Stimulated activated CD4-positive, alpha-beta T cell treated with anti-CD3 and anti-CD28 coated beads, Interleukin-4, amount 100 ng/mL, for 24 hours (primary cell): Measurements from ENCODE around the gene ZNF469.
"Not testable (repeated sequence)": the region's sequence is repeated elsewhere in the genome, so short reads cannot be mapped to it uniquely, and the experiment has no call there.

ENCODE experiments used
- DNase-seq: peaks from one replicate; pipeline ENCODE4 v3.0.0-alpha.2; 2020

The ZNF469 gene

DNA sequence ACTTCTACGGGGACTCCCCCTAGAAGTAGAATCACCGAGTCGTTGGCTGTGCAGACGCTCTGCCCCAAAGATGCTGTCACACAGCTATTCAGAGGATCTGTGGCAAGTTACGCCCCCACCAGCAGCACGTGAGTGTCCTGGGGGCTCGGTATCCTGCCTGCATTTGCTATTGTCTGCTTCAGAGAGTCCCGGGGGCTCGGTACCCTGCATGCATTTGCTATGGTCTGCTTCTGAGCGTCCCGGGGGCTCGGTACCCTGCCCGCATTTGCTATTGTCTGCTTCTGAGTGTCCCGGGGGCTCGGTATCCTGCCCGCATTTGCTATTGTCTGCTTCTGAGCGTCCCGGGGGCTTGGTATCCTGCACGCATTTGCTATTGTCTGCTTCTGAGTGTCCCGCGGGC, 23.8 kb upstream of the ZNF469 start:
- DNase-seq, result no peak

DNA sequence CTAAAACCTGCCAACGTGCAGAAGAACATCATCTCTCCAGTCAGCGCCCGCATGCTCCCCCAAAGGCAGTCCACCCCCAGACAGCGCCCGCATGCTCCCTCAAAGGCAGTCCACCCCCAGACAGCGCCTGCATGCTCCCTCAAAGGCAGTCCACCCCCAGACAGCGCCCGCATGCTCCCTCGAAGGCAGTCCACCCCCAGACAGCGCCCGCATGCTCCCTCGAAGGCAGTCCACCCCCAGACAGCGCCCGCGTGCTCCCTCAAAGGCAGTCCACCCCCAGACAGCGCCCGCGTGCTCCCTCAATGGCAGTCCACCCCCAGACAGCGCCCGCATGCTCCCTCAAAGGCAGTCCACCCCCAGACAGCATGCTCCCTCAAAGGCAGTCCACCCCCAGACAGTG, 22.4 kb upstream of the ZNF469 start:
- not testable (repeated sequence) for DNase-seq

DNA sequence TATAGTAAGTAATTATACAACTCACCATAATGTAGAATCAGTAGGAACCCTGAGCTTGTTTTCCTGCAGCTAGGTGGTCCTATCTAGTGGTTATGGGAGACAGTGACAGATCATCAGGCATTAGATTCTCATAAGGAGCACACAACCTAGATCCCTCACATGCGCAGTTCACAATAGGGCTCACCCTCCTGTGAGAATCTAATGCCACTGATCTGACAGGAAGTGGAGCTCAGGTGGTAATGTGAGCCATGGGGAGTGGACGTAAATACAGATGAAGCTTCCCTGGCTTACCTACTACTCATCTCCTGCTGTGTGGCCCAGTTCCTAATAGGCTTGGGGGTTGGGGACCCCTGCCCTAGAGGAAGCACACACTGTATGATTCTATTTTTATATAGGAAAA, 21.8 kb upstream of the ZNF469 start:
- no peak for DNase-seq

DNA sequence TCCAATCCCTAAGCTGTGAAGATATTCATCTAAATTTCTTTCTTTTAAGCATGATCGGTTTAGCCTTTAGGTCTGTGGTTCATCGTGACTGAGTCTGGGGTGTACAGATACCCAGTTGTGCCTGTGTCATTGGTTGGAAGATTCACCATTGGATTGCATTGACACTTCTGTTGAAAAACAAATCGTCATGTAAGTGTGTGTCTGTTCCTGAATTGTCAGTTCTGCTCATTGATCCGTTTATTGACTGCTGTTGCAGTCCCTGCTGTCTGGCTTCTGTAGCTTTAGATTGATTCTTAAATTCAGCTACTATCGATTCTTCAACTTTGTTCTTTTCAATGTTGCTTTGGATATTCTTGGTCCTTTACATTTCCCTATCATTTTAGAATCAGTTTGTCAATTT, 21.0 kb upstream of the ZNF469 start:
- no peak for DNase-seq

DNA sequence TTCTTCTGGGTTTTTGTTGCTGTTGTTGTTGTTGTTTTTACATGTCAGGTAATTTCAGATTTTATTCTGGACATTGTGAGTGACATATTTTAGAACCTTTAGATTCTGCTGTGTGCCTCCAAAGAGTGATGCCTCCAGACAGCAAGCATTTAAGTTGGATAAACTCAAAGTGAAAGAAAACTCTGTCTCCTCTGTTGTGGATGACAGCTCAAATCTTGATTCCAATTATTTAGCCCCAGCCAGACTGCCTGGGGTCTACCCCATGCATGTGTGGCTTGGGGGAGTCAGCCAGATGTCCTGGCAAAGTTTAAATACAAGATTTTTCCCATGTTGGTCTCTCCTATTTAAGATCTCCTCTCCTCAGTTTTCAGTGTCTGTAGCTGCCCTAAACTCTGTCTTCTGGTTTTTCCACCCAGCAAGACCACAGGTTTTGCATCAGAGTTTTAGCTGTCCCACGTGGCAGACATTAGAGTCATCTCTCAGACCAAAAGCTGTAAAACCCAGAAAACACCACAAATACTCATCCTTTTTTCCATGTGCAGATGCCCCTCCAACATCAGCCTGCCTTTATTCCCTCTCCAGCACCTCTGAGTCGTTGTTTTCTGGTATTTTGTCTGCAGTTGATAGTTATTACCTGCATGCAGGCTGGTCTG, 19.4 kb upstream of the ZNF469 start:
- DNase-seq, result no peak

DNA sequence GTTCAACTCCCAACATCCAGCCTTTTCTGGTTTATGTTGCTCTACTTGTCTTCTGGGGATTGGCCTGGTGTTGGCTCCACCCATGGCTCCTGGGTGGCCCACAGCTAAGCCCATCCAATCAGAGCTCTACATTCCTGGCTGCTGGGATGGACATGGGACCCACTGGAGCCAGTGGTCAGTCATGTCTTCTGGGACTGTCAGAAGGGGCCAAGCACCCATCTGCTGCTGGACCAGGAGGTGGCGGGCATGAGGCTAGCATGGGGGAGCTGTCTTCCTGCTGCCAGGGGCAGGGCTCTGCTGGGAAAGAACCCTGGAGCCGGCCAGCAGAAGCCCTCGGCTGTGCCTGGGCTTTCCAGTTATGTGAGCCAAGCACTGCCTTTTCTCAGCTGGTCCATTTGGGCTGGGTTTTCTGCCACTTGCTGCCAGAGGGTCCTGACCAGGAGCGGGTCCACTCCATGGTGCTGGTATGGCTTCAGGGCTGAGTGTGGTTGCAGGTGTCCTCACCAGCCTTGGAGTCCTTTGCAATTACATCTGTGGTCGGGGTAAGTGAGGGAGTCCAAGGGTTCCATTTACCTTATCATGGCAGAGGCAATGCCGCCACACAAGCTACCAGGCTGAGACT, 17.4 kb upstream of the ZNF469 start:
- DNase-seq, result no peak

DNA sequence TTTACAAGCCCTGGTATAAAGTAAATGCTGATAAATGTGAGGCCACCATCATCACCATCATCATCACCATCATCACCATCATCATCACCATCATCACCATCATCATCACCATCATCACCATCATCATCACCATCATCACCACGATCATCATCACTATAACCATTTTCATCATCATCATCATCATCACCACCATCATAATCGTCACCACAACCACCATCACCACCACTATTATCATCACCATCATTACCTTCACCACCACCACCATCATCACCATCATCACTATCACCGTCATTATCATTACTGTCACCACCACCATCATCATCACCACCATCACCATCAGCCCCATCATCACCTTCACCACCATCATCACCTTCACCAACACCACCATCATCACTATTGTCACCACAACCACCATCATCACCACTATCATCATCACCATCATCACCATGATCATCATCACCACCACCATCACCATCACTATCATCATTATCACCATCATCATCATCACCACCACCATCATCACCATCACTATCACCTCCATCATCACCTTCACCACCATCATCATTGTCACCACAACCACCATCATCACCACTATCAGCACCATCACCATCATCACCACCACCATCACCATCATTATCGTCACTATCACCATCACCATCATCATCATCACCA, 16.6 kb upstream of the ZNF469 start:
- DNase-seq, result no peak

DNA sequence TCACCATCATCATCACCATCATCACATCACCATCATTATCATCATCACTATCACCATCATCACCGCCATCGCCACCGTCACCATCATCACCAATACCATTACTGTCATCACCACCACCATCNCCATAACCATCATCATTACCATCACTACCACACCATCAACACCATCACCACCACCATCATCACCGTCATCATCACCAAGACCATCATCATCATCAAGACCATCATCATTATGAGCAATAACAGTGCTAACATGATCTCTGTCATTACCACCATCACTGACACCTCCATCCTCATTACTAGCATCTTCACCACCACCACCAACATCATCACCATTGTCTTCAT, 16.1 kb upstream of the ZNF469 start:
- DNase-seq, result no peak

DNA sequence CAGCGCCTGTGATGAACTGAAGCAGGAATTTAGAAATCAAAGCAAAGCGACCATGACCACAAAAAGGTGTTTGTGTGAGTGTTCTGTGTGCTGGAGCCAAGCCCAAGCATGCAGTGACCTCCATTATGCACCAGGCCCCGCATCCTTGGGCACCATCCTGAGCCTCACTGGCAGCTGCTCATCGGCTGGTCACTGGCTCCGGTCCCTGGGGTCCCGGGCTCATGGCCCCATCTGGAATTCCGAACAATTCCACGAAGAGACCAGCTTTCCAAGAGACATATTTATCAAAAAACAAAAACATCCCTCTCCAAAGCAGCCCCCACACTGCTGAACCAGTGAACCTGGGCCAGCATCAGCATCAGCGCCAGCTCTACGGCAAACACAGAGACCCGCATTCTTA, 15.2 kb upstream of the ZNF469 start:
- DNase-seq, result no peak

DNA sequence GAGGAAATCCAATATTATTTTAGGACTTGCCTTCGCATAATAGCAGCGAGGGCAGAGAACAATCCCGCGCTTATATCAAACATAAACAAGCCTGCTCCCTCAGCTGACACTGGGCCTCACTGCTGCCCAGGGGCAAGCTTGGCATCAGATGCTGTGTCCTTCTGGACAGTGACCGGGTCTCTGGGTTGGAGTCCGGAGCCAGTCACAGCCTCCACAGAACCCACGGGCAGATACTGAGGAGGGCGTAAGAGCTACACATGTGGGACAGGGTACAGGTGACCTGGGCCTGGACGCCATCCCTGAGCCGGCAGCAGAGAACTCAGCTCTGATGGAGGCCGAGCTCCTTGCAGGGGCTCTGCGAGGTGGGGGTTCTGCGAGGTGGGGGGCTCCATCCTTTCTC, 14.7 kb upstream of the ZNF469 start:
- DNase-seq, result no peak

DNA sequence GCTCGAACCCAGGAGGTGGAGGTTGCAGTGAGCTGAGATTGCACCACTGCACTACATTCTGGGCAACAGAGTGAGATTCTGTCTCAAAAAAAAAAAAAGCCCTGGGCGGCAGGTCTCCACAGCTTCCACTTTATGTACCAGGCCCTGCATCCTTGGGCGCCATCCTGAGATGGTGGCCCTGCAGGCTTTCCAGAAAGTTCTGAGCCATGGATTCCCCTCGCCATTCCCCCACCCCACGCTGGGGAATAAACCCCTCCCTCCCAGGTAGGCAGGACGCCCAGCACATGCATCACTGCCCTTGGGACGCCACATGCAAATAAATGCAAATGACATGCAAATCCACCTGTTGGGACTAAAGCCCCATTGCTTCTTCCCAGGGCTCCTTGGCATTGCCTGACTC, 13.8 kb upstream of the ZNF469 start:
- no peak for DNase-seq

DNA sequence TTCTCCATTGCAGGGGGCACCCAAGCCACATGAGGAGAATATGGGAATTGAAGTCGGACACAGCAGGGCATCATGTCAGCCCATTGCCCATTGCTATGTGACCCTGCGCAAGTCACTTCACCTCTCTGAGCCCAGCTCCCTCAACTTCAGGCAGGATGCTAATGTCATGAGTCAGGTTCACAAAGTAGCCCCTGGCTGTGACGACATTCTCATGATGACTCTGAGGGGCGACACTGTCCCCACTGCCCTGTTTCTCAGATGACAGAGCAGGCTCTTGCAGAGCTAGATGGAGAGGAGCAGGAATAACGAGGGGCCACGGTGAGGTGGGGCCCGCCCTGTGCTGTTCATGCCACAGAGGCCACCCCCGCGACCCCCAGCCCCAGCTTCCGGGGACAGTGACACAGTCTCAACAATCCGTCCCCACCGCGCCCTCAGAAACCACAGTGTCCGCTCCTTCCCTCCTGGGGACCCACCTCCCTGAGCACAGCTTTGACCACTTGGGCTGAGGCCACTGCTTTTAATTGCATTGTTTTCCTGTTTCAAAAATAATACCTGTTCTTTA, 13.2 kb upstream of the ZNF469 start:
- DNase-seq, result no peak

DNA sequence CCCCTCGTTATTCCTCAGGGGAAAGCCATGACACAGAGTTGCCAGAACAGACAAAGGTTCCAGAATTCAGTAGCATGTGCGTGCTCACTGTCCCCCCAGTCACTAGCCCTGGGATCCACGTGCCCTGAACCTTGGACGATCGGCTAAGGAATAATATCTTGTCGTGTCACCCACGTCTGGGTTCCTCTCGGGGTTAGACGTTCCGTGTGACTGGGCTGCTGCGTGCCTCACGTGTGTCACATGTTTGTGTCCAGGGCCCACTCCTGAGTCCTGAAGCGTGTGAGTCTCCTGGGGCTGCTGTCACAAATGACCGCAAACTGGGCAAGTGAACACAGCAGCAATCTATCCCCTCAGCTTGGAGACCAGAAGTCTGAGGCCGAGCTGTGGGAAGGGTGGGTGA, 12.4 kb upstream of the ZNF469 start:
- no peak for DNase-seq

DNA sequence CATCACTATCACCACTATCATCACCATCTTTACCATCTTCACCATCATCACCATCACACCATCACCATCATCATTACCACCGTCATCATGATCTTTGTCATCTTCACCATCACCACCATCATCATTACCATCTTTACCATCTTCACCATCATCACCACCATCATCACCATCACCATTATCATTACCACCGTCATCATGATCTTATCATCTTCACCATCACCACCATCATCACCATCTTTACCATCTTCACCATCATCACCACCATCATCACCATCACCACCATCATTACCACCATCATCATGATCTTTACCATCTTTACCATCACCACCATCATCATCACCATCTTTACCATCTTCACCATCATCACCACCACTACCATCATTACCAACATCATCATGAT, 10.2 kb upstream of the ZNF469 start:
- DNase-seq, result no peak

DNA sequence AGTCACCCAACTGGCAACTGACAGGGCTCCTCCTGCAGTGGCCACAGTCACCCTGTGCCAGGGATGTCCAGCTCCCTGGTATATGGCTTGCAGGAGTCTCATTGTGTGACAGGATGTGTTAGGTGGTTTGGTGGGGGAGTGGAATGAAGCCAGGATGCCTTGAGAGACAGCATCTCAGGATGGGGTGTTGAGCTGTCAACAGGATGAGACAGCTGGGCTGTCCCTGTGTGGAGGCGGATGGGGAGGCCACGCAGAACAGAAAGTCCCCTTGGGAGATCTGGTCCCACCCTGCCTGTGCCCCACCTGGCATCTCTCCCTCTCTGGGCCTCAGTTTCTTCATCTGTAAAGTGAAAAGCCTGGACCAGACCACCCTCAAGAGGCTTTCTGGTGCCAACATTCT, 9.5 kb upstream of the ZNF469 start:
- DNase-seq, result no peak

DNA sequence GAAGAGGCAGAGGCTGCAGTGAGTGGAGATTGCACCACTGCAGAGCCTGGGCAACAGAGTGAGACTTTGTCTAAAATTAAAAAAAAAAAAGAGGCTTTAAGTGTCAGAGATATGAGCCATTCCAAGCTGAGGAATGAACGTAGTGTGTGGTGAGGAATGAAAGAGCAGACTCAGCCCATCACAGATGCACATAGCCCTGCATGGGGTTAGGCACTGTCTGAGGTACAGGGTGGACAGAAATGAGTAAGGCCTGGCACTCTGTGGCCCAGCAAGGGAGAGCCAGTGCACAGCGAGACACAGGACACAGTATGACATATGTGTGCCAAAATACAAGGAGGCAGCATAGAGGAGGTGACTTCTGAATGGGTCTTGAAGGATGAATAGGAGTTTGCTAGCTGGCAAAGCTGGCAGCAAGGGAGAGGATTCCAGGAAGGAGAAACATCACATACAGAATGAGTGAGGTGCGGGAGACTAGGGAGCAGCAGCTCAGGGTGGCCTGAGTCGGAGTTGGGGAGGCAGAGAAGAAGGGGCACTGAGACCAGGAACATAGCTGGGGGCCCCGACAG, 8.7 kb upstream of the ZNF469 start:
- no peak for DNase-seq

DNA sequence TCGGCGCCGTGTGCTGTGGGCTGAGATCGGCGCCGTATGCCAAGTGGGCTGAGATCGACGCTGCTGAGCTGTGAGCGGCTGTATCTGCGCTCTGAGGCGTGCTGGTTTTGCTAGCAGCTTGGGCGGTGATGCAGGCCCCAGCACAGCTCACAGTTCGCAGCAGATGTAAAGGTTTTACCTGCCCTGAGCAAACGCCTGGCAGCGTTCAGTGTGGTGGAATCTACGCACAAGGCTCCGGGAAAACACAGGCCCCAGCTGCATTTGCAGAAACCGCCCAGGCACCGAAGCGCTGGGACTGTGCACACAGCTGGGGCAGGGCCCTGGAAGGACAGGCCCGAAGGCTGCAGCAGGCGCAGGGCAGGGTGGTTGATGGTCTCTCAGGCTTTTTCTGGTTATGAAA, 8.0 kb upstream of the ZNF469 start:
- no peak for DNase-seq

DNA sequence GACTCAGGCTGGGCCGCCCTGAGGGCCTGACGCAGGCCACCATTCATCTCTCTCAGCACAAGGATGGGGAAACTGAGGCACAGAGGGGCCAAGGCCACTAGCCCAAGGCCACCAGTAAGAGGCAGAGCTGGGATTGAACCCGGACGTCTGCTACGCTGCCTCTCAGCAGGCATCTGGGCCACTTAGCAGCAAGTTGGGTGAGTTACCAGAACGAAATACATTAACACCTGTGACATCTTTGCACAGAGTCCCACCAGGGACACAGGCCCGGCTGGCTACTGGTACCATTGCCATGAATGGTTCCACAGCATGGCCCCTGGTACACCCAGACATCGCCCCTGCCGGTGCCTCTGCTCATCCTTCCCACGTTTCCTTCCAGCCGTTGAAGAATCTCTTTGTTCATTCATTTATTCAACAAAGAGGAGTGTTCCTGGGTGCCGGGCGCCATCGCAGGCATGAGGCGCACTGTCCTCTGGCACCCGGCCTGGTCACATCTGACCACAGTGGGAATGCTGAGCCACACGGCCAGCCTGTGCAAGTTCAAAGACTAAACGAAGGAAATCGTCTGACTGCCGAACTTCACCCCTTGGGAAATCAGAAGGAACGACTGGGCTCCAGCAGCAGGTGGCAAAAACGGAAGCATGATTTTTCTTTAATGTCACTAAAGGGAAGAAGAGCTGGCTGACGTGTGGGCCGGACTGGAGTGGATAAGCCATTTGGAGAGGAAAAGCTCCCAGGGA, 7.4 kb upstream of the ZNF469 start:
- DNase-seq, result no peak

DNA sequence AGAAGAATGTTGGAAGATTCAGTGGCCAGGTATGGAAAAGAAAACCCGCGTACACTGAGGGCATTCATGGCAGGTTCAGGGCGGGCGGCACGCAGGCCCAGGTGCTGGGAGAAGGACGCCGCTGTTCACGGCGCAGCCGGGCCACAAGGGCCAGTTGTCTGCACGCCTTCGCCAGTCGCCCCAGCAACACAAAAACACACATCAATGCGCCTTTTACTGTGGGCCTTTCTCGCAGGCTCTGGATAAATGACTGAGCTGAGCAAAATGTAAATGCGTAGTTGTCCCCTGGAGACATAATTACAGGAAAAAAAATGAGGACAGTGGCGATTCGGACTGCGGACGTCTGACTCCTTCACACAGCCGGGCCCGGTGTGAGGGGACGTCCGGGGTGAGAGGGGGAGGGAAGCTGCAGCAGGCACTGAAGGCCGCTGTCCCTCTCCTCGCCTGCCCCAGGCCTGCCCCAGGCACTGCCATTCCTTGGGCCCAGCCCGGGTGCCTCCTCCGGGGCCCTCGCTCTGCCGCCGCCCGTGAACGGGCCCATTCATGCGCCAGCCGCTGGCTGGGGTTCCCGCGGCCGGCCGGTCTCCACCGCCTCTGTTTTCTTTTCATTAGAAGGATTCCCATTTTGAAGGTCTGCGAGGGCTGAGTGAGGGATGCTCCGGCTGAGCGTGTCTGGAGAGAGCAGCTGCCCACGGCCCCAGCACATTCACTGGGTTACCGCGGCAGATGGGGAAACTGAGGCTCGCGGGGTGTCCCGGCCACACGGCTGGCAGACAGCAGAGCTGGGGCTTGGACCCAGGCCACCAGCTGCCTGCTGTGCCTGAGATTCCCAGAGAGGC, 6.5 kb upstream of the ZNF469 start:
- no peak for DNase-seq

DNA sequence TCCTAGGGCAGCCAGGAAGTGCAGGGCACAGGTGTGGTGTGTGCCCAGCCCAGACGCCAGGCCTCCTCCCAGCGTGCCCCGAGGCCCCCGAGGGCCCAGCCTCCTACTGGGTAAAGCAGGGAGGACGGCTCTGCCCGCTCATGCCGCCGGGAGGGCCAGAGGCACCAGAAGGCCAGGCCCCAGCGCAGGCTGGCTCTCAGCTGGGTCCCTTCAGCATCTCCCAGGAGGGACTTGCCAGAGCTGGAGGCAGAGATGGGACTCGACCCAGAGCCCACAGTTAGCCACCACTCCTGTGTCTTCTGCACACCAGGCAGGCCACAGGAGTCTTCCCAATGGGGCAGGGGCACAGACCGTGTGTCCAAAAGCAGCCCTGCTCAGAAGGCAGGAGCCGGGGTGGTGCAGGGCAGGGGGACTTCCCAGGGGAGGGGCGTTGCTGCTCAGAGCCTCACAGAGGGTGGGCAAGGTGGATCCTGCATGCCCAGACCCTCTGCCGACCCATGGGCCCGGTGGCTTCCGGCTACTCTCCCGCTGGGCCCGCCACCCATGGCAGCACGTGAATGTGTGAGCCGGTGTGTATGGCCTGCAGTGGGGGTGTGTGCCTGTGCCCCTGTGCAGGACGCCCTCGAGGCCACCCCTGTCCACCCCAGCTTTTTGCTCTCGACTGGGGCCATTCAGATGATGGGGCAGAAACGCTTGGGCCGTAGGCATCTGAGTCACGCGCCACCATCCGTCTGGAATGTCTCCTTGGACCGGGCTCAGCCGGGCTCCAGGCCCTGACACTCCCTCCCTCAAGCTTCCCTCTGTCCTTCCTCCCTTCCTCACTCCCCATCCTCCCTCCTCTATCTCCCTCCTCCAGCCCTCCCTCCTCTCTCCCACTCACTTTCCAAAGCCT, 5.7 kb upstream of the ZNF469 start:
- no peak for DNase-seq

DNA sequence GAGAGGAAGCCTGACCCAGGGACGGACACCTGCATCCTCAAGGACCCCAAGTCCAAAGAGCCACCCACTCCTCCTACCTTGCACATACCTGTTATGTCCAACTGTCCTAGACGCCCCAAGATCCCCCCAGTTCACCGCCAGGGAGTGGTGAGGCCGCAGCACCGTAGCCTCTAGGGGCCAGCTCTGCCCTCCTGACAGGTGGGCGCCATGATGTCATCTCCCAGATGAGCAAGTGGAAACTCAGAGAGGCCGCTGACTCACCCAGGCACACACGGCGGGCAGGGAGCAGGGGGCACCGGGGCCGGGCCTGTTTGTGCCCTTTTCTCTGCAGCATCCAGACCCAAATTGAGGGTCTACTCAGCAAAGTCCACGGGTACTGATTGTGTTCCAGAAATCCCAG, 4.8 kb upstream of the ZNF469 start:
- DNase-seq, result no peak
